Measurements from ENCODE around the gene CACNA1B. TPM values are rescaled to one million over a fixed set of nuclear protein-coding genes. Genes with fewer than 3 reads are reported as not detected.

CACNA1B gene
- polyA plus RNA-seq, 1 of the 3 experiments (the other 2 are of a cell fraction), result 0.03 TPM

- Histone ChIP-seq H3K79me2 (ENCODE audit: insufficient read depth) (no peaks in the 10 kb centered on the region), H3K9me2 (no peaks in the 10 kb centered on the region), H3K4me1 (ENCODE audit: control insufficient read depth in 1 of 2, insufficient read depth in 2 of 2, low read depth in 1 of 2, low read length in 1 of 2) (peaks cover 0 to 16% of the 10 kb centered on the region in 2 experiments; a peak in 1 of 4 replicates), H2AFZ (ENCODE audit: low read depth) (no peak overlapping the region), H3K27me3 (ENCODE audit: insufficient read depth) (no peaks in the 10 kb centered on the region), H3K4me2 (no peak overlapping the region), H3K9me3 (no peaks in the 10 kb centered on the region), H3F3A (replicated peaks; ENCODE audit: insufficient read depth) (no peaks in the 10 kb centered on the region), H3K27ac (ENCODE audit: low read depth in 2 of 2, low read length in 1 of 2) (no peak overlapping the region), H3K9ac (no peak overlapping the region), H3K4me3 (ENCODE audit: low read depth in 2 of 2, low read length in 1 of 2) (no peak overlapping the region), H3K36me3 (replicated peaks in 1 of 2; ENCODE audit: control insufficient read depth in 1 of 2, insufficient read depth in 2 of 2, low read length in 1 of 2) (no peaks in the 10 kb centered on the region), H4K20me1 (ENCODE audit: insufficient read depth) (no peaks in the 10 kb centered on the region)
- TF ChIP-seq IRF3 (IDR thresholded peaks at IDR 0.05; ENCODE audit: low read depth, low read length) (no peak), GABPA (IDR thresholded peaks at IDR 0.05; ENCODE audit: low read depth) (no peak), RXRA (IDR thresholded peaks at IDR 0.05; ENCODE audit: borderline replicate concordance, low read depth) (no peak), CTCF (IDR thresholded peaks at IDR 0.05) (no peak), SMC3 (IDR thresholded peaks at IDR 0.05; ENCODE audit: low read depth, low read length) (no peak), ZBTB33 (IDR thresholded peaks at IDR 0.05; ENCODE audit: borderline replicate concordance, low read depth) (no peak), GATA2 (CRISPR knock-in tag; IDR thresholded peaks at IDR 0.05) (no peak), USF1 (IDR thresholded peaks at IDR 0.05; ENCODE audit: borderline replicate concordance, low read depth) (no peak), MAX (IDR thresholded peaks at IDR 0.05; ENCODE audit: low read depth) (no peak), TAF1 (IDR thresholded peaks at IDR 0.05; ENCODE audit: borderline replicate concordance, low read depth, low read length) (no peak), PBX3 (IDR thresholded peaks at IDR 0.05) (no peak), YY1 (IDR thresholded peaks at IDR 0.05; ENCODE audit: low read depth) (no peak), FOSL2 (IDR thresholded peaks at IDR 0.05; ENCODE audit: borderline replicate concordance, low read depth) (no peak), SIN3A (IDR thresholded peaks at IDR 0.05; ENCODE audit: borderline replicate concordance, low read depth, low read length) (no peak), REST (IDR thresholded peaks at IDR 0.05; ENCODE audit: low read depth, low read length) (no peak), MXI1 (IDR thresholded peaks at IDR 0.05; ENCODE audit: low read depth, low read length) (no peak), MEF2A (IDR thresholded peaks at IDR 0.05; ENCODE audit: borderline replicate concordance, low read depth) (no peak), ELF1 (IDR thresholded peaks at IDR 0.05) (no peak)
- POLR2A ChIA-PET, result no interaction called here
- WGBS (ENCODE audit: low lambda C conversion rate), result 65% methylated on average over 10 of the region's 14 CpGs
- no peak for DNase-seq
- CTCF ChIA-PET, result no interaction called here
Measured at GRCh38 chr9:138118601-138119071, 241.1 kb downstream of the CACNA1B start.

Data from SK-N-SH (cell line).